Ramos (cell line): ENCODE data around the gene RAP1GAP.

ENCODE experiments used
- in situ Hi-C: fragments of 300-500 bp; cut with MboI; formaldehyde crosslinking; loops from one replicate; pipeline ENCODE4 v1.14.3; 2022; ENCODE audit warnings: low sequenced_read_pairs; ENCODE audit not compliant: unreplicated experiment

Gene RAP1GAP

DNA sequence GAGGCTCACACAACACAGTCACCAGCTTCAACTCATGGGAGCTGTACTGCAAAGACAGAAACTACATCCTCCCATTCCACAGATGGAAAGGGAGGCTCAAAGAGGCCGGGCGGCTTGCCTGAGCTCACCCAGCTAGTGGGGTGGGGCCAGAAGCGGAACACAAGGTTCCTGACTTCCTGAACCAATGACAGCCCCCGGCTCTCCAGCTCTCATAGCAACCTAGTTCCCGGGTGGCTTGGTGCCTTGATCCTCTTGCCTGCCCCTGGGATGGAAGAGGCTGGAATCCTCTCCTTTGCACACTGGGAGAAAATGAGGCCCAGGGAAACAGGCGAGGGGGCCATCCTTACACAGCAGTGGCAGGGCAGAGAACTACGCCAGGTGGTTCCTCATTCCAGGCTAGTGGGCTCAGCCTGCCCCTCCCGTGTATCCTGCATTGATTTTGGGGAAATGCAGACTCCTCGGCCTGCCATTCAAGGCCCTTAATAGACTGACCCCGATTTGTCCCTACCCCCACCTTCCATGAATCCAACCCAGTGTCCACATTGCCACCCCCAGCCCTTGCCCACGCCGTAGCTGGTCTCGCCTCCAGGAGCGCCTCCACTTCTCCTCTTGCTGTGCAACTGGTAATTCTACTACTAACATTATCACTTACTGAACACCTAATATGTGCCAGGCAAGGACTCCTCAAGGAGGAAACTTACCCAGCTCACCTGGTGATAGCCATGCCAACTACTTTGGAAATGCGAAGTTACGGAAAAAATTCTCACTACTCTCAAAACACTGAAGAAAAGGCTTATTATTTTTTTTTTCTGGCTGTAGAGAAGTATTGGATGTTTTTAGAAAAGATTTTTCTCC, 5.0 kb downstream of the RAP1GAP start:
- in situ Hi-C loops = loop anchor here (25.0 kb wide), 1 partner anchor 298 kb away; no protein-coding TSS in a partner anchor

DNA sequence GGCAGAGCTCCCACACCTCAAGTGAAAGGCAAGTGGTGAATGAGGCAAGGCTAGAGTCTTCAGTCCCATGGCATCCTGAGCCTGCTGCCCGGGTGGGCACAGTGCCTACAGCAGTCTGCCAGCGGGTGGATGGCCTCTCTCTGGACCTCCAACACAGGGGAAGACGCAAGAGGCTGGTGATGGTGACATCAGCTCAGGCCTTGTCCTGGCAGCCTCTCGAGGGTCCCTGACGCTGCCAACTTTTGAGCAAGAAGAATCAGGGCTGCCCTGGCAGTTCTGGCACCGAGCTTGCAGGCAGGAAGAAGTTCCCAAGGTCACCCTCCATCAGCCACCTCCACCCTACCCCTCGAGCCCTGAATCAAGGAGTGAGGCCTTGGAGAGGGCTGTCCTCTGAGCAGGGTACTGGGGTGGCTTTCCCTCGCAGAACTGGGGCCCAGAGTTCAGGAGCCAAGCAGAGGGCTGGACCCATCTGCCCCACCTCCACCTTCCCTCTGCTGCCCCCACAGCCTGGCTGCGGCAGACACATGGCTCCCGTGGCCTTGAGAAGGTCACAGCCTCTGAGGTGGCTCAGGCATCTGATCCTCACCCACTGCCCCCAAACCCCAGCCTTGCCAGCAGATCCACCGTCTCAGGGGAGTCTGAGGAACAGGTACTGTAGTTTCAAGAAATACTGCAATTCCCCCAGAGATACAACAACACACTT, 5.8 kb downstream of the RAP1GAP start:
- in situ Hi-C loops = loop anchor here (25.0 kb wide), 1 partner anchor 299 kb away; no protein-coding TSS in a partner anchor

DNA sequence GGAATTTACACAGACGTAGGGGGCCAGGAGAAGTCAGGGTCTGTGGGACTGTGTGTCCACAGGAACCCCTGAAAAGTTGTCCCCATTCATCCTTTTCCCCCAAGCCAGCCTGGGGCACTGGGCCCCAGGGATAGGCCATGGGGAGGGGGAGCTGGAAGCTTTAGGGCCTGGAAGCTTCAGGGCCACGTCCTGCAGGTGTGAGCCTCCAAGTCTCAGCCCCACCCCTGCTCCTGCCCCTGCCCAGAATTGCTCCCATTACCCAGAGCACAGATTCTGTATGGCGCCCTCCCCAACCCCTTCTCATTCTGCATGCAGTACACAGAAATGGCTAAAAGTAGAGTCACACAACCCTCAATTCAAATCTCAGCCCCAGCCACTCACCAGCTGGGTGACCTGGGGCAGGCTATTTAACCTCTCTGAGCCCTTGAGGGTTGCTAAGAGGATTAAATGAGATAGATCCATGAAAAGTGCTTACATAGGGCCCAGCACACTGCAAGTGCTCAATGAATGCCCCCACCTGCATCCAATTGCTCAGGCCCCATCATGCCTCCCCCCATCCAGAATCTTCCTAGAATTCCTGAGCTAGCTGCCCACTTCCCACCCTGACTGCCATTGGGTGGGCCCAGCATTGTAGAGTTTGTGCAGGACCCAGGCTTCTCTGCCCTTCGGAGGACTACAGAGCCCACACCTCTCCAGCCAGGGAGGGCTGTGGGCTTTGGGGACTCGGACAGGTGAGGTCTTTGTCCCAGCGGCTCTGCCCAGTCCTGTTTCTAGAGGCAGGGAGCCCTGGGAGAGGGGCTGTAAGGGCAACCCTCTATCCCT, 6.5 kb downstream of the RAP1GAP start:
- in situ Hi-C loops = loop anchor here (25.0 kb wide), 1 partner anchor 300 kb away; no protein-coding TSS in a partner anchor

- in situ Hi-C loops = loop anchor here (25.0 kb wide), 1 partner anchor 300 kb away; no protein-coding TSS in a partner anchor
These were observed 7.3 kb downstream of the RAP1GAP start for GRCh38 chr1:21661886-21662285.

DNA sequence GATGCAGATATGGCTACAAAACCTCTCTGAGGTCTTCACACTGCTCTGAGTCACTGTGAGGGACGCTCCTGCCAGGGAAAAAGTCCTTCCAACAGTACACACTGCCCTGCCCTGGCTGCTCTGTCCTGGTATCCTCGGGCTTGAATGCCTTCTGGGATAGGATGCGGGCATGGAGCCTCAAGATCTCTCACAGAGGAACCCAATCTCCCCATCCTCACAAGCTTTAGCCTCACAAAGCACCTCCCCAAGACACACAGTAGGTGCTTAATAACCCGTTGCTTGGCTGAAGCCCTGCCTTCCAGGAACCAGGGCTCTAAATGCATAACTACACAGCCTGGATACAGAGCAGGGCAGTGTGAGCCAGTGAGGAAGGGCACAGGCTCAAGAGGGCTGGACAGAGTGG, 9.2 kb downstream of the RAP1GAP start:
- in situ Hi-C loops = loop anchor here (25.0 kb wide), 1 partner anchor 302 kb away; no protein-coding TSS in a partner anchor

- in situ Hi-C loops = loop anchor here (25.0 kb wide), 1 partner anchor 303 kb away; no protein-coding TSS in a partner anchor
These were observed 9.8 kb downstream of the RAP1GAP start for GRCh38 chr1:21659099-21659923.

DNA sequence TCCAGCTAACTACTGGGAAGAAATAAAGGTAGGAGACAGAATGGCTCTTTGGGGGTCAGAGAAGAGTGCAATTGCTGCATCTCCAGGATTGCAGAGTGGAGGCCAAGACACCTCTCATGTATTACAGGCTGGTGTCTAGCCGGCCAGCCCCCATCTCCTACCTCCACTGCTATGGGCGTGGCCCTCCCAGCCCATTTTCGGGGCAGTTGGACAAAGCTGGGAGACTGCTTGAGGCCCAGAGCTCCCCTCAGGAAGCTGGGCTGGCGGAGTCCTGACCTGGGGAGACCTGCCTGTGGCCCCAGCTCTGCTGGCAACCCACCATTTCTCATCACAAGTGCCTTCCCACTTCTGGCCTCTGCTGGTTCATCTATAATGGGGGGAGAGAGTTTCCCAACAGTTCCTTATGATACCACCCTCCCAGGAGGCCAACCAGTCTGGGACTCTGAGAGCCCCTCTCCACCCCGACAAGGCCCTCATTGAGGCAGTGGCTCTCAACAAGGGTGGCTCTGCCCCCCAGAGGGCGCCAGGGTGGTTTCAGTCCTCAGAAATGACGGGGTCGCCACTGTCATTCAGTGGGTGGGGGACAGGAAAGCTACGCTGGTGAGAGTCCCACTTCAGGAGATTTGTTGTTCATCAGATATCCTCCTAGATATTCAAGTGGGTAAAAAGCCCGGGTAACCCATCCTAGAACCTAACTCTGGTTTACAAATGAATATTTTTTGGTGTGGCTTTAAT, 11.5 kb downstream of the RAP1GAP start:
- in situ Hi-C loops = loop anchor here (25.0 kb wide), 1 partner anchor 305 kb away; no protein-coding TSS in a partner anchor

GRCh38 chr1:21655748-21656147, 13.4 kb downstream of the RAP1GAP start:
- in situ Hi-C loops = loop anchor here (25.0 kb wide), 1 partner anchor 307 kb away; no protein-coding TSS in a partner anchor

DNA sequence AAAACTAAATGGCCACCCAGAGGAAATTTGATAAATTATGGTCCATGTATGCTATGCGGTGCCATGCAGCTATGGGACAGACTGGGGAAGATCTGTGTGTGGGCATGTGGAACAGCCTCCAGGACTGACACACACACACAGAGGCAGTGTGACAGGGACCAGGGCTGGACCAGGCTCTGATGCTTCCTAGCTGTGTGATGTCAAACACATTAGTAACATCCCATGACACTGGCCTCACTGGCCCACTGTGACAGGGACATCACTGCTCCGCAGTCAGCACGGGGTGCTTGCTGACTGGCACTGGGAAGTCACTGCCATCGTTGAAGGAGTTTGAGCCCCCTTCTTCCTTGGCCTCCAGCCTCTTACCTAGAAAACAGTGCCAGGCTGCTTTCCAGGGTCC, 13.9 kb downstream of the RAP1GAP start:
- in situ Hi-C loops = loop anchor here (25.0 kb wide), 1 partner anchor 307 kb away; no protein-coding TSS in a partner anchor

DNA sequence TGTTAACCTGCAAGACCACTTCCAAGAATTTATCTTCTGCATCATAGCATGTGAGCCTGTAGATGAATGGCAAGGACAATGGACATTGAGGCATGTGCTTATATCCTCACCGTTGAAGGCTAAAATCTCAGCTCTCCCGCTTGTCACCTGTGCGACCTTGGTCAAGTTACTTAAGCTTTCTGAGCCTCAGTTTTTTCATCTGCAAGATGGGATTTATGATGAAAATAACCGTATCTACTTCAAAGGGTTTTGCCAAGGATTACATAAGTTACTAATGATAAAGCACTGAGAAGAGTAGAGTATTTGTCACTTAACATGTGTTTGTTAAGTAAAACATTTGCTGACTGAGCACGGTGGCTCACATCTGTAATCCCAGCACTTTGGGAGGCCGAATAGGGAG, 14.9 kb downstream of the RAP1GAP start:
- in situ Hi-C loops = loop anchor here (25.0 kb wide), 1 partner anchor 308 kb away; no protein-coding TSS in a partner anchor

GRCh38 chr1:21653744-21654100, 15.4 kb downstream of the RAP1GAP start:
- in situ Hi-C loops = loop anchor here (25.0 kb wide), 1 partner anchor 309 kb away; no protein-coding TSS in a partner anchor

DNA sequence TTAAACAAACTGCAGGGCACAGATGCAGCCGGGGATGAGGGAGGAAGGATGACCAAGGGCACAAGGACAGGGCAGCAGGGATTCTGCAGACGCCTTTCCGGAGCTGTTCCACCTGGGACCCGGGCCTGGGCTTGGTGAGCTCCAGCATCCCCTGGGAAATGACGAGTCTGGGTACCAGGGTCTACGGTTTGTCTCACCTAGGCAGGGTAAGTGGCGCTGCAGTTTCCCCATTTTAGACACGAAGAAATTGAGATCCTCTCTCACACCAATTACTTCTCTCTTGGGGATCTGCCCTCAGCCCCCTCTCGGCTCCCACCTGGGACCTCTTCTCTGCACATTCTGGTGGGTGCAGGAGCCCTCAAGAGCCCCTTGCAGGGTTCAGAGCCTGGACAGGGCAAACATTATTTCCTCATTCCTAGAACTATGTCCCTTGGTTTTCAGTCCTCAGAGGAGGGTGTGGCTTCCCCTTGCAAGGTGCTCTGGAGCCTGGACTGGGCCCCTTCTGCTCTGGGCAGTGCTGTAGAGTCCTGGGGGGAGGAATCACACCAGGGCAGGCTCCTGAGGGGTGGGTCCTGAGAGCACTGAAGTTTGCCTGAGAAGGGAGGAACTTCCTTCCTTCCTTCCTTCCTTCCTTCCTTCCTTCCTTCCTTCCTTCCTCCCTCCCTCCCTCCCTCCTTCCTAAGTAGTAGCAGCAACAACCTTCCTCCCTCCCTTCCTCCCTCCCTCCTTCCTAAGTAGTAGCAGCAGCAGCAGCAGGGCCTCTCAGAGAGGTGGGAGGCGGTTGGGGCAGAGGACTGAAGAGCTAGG, 16.0 kb downstream of the RAP1GAP start:
- in situ Hi-C loops = loop anchor here (25.0 kb wide), 1 partner anchor 309 kb away; no protein-coding TSS in a partner anchor

DNA sequence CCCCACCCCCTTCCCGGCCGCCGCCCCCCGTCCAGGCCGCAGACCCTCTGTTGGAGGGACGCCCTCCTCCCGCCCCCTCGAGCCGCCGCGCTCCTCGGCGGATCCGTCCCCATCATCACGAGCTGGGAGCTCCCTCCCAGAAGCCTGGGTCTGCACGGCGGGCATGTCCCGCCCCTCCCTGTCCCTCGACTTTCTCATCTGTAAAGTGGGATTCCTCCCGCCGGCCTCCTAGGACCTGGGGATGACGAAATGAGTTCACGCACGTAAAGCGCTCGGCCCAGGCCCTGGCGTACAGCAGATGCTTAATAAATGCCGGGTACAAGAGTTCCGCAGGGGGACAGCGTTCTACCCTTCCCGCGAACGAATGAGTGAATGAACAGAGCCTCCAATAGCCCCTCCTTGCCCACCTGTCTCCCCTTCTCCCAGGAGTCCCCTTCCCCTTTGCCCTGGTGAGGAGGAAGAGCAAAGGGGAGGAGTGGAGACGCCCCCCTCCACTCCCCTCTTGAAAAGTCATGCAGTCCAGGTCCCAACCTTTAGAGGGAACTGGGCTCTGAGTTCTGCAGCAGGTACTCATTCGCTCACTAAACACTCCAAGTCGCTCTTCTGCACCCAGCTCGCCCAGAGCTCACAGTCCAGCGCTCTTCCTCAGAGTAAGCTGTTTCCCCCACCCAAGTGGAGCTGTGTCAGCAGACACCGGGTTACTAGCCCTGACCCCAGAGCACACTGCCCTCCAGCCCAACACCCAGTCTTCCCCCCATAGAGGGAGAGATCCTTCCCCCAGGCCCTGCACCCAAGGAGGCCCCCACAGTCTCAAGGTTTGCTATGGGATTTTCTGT, 16.8 kb downstream of the RAP1GAP start:
- in situ Hi-C loops = loop anchor here (25.0 kb wide), 1 partner anchor 310 kb away; no protein-coding TSS in a partner anchor

DNA sequence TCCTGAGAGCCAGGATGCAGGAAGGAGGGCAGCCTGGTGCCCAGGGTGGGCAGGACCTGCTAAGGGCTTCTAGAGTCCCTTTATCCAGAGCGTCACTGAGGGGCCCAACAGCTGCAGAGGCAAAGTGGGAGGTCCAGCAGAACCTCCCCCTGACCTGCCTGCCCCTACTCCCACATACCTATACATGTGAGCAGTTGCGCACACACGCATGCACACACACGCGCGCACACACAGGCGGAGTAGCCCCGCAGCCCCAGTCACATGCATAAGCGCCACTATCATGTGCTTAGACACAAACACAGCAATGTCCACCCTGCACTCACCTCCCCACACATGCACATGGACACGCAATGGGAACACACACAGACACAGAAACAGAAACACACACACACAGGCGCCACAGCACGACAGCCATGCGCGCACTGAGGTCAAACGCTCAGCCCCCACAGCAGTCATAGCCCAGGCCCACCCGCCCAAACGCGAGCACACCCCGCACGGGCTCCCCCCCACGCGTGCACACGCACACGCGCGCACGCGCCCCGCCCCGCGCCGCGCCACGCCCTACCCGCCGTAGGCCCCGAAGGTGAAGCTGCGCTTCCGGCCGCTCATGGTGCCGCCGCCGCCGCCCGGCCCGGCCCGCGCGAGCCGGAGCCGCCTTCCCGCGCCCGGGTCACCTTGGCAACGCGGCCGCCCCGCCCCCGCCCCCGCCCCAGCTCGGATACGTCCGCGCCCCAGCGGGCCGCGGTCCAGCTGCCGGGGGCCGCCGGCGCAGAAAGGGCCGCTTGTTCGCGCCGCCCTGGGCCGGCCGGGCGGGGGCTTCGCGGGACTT, 17.7 kb downstream of the RAP1GAP start:
- in situ Hi-C loops = loop anchor here (25.0 kb wide), 1 partner anchor 311 kb away; no protein-coding TSS in a partner anchor

- in situ Hi-C loops = loop anchor here (25.0 kb wide), 1 partner anchor 312 kb away; no protein-coding TSS in a partner anchor
These were observed 18.8 kb downstream of the RAP1GAP start for GRCh38 chr1:21650400-21650799.

DNA sequence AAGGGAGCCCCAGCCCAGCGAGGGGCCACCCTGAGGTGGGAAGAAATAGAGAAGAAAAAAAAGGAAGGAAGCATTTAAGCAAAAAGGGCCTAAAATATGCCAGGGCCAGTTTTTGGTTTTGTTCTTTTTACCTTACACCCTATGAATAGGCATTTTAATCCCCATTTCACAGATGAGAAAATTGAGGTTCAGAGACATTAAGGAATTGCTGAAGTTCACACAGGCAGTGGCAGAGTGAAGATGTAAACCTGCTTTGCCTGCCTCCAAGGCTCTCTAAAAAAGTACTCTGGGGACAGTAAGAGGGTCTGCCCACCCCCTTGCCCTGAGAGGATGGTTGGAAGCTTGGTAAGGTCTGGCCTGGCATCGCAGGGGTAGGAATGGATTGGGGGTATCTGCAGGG, 19.8 kb downstream of the RAP1GAP start:
- in situ Hi-C loops = no loop called here
